Right ventricle myocardium inferior (tissue), 1 donor: ENCODE measurements around the gene LRRC40. TPM values are rescaled to one million over a fixed set of nuclear protein-coding genes. Genes with fewer than 3 reads are reported as not detected.
A peak's percentile ranks its signal among the peaks of the same experiment; 100 is the strongest.

Source experiments
- ATAC-seq: fragments of 200-7000 bp; cut with Tn5 transposase; one replicate; pipeline ENCODE4 v1.9.1; 2020; ENCODE audit warnings: mild to moderate bottlenecking, moderate library complexity
- DNase-seq: peaks from one replicate; pipeline ENCODE4 v3.0.0; 2021; ENCODE audit errors: missing footprints
- intact Hi-C: fragments of 100-400 bp; cut with DNase I; formaldehyde crosslinking; loops from one replicate; pipeline ENCODE4 v1.11.0; 2022
- long read RNA-seq: library from polyadenylated mRNA; unstranded; transcript quantifications from one replicate; pipeline ENCODE4 v2.0.0, GENCODE V29; 2021
- total RNA-seq: library from RNA; stranded (reverse); fragmentation: NEBNext Ultra II Directional; extraction: Animal tissue kit (Norgen Biotek cat#: 25700); gene quantifications from one replicate; pipeline ENCODE4 v1.2.1, GENCODE V29; 2021
- donor health status: DM: no; HTN: yes; CAD: no; lungs with severe emphysema.

LRRC40 gene
- total RNA-seq: 10.5 TPM
- long read RNA-seq, transcript LRRC40-201 (15 exons, 2,884 nt): major isoform, 8 of 9 reads
- long read RNA-seq, partial matches to known transcripts: 1 of 9 reads
- long read RNA-seq, other reads (novel, unspliced or antisense): 0 of 9 reads

DNA sequence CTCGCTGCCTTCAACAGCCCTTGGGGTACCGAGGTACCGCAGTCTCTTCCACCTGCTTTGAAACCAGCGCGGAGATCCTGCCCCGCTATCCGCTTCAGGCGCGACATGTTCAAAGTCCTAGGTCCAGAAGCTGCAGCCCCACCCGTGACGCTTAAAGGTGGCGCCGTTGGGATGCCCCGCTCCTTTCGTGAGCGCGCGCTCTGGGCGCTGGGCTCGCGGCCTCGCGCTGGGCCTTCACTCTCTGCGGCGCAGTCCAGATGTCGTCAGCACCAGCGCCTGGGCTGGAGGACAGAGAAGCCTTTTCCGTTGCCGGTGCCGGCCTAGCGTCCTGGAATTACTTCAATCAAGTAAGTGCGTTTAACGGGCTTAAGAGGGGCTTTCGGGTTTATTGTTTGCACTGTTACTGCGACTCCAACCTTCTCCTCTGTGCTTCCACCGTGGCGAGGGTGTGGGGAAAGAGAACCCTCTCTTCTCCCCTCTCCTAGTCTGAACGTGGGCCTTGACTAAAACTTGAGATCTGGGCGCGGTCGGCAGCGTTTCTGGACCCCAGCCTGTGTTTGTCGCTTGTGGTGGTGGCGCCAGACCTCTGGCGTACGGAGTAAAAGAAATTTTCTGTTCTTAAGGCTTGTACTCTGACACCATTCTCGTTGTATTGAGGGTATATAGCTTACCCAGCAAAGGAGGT lies at the start of gene LRRC40:
Gene LRRC40 (minus strand): TSS at position 146 of the 685 bp plus-strand sequence. CDS start 39 bp downstream, at position 107.
- DNase-seq (peak; percentile 98), ATAC-seq (peak; percentile 100)
- intact Hi-C loops: loop anchor here (2.0 to 10.0 kb wide), 2 partner anchors 15 to 209 kb away; partner anchors contain the start of genes CTH and SRSF11

DNA sequence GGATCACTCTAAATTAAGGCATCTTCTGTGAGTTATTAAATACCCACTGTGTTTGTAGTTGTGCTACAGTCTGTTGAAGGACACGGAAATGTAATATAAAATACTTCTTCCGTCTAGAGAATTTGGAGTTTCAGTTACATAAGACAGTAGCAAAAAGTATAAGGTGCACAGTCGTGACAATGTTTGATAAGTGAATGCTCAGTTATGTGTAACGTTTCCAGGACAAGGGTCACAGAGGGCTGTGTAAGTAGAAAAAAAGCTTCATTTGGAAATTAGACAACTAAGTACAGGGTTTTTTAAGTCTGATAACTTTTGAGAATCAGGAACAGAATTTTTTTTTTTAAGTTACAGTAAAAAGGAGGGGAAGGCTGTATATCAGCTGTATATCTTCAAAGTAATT lies 43.4 kb upstream of the LRRC40 start:
- intact Hi-C loops: no loop called here
- DNase-seq (no peak), ATAC-seq (no peak)

DNA sequence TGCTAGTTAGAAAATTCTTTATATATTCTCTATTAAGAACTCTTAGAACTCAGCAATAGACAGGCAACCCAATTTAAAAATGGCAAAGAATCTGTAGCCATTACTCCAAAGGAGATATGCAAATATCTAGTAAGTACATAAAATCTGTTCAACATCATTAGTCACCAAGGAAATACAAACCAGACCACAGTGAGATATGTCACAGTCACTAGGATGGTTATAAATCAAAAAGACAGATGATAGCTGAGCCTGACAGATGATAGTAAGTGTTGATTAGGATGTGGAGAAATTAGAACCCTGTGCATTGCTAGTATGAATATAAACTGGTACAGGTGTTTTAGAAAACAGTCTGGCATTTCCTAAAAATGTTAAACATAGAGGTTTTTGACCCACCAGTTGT lies 42.4 kb upstream of the LRRC40 start:
- intact Hi-C loops: no loop called here
- ATAC-seq (no peak), DNase-seq (no peak)

DNA sequence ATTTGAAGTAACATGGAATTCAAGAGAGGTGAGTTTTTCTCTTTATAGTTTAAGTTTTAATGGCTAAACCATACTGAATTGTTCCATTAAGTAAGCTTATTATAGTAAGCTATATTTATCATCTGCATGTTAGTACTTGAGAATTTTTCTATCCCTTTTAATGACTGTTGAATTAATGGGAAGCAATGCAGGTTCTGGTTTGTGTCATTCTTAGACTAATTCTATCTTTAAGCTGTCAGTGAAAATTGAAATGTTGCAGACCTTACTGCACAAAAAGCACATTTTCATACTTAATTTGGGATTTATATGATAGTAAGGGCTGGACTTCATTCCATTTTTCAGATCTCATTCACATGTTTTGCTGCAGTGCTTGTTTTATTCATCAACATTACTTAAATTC lies 41.7 kb upstream of the LRRC40 start:
- ATAC-seq: no peak
- intact Hi-C loops: no loop called here
- no peak for DNase-seq

DNA sequence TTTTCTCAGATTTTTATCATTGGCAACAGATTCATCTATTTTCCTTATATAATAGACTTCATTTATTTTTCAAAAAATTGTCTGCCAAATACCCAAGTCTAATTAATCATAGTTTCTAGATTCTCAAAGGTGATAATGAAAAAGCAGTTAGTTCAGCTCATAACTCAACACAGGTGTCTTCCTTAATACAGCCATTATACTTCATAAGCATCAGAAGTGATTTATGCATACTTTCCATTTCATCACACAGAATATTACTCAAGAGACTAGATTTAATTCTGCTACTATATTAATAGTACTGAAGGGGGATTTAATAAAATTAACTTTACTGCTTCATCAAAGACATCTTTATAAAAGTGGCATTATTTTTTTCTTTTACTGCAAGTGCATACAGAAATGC lies 34.6 kb upstream of the LRRC40 start:
- intact Hi-C loops: no loop called here

DNA sequence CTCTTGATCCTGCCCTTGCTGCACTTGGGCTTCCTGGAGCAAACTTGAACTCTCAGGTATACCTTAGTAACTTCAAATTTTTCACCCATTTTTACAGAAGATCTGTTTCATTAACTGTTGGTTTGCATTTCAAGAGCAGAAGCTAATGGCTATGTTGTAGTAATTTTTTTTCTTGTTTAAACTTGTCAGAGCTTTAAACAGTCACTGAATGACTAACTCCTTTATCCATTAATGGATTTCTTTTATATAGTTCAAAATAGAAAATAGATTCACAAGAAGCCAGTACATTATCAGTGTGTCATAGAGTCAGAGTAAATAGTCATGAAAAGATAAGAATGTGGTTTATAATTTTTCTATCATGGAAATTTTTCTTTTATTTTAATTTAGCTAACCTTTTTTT lies 29.4 kb upstream of the LRRC40 start:
- no peak for ATAC-seq
- no peak for DNase-seq
- intact Hi-C loops: no loop called here

More for the DNA sequence above, 34.6 kb upstream of the LRRC40 start:
- DNase-seq (no peak), ATAC-seq (no peak)

DNA sequence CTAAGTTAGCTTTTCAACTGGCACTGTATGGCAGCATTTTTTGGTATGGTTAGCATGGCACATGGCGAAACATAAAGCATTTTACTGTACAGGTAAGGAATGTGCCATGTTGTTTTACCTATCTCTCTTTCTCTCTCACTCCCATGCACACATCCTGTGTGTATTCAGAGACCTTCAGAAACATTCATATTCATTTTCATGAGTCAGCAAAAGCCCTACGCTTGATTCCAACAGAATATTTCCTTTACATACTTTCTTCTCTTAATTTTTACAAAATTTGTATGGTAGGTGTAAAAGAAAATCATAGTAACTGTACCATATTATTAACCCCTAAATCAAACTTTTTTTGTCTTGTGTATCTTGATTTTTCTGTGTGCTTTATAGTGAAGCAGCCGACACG lies 26.1 kb upstream of the LRRC40 start:
- intact Hi-C loops: no loop called here
- ATAC-seq: no peak
- DNase-seq: no peak

DNA sequence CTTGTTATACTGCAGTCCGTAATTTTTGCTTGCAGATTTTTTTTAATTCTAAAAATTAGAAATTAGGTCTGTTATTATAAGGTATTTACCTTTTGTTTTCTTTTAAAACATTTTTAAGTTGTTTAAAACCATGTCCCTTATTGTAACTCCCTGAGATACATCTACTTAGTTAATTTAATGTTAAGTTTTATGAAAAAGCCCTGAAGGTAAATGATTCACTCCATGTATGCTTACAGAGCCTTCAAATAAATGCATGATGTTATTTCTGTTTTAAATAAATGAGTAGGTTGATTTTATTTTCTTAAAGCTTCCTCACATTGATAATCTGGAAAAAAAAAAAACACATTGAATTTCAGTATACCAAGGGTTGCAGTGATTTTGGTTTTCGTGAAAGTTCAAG lies 23.3 kb upstream of the LRRC40 start:
- ATAC-seq (no peak), DNase-seq (no peak)
- intact Hi-C loops: no loop called here

DNA sequence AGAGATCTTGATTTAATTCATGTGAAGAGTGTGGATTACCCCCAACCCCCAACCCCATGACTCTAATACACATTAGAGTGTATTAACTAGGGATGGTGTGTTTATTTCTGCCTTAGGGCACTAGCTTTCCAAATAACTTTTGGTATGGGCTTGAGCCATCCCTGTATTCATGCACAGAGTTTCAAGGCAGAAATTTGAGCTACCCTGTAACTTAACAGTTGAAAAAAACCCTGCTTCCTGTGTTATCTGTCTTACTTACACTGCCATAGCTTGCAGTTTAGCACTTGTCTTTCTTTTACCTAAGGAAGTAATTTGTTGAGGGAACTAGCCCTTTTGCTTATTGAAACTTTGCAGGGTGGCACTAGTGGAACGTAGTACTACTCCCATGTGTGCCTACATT lies 22.1 kb upstream of the LRRC40 start:
- intact Hi-C loops: no loop called here
- no peak for ATAC-seq
- DNase-seq: no peak

DNA sequence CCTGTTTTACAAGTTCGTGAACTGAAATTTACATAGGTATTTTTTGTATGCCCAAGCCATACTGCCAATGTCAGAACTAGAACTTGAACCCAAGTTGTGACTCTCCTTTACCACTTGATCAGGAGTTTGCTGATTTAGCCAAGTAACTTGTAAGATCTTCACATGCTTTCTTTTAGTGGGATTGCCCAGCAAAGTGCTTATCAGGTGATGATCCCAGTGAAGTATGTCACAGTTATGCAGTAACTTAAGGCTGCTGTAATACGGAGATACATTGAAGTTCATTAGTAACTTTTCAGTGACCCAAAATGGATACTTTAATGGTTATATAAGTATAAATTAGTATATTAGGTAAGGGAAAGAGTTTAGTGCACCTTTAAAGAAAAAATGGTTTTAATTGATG lies 19.6 kb upstream of the LRRC40 start:
- intact Hi-C loops: no loop called here
- no peak for ATAC-seq
- DNase-seq: no peak

DNA sequence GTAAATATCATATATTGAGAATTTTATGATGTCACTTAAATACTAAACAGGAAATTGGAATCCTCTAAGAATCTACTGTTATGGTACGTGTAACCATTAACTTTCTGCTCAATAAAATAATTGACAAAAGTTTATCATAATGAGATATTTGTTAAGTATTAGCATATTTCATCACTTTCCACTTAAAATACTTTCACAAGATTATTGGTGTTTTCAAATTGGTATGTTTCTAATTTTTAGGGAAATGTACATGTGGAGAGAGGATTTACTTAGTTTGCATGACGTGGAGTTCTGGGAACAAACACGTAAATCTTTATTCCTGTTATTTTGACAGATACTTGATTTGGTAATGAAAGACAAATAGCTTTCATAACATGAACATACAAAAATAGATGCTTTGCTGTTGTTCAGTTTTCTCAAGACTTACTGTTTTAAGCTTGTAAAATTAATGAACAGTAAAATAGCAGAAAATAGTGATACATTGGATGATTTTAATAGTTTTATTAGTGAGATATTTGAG lies 17.4 kb upstream of the LRRC40 start:
- no peak for DNase-seq
- no peak for ATAC-seq
- intact Hi-C loops: no loop called here

DNA sequence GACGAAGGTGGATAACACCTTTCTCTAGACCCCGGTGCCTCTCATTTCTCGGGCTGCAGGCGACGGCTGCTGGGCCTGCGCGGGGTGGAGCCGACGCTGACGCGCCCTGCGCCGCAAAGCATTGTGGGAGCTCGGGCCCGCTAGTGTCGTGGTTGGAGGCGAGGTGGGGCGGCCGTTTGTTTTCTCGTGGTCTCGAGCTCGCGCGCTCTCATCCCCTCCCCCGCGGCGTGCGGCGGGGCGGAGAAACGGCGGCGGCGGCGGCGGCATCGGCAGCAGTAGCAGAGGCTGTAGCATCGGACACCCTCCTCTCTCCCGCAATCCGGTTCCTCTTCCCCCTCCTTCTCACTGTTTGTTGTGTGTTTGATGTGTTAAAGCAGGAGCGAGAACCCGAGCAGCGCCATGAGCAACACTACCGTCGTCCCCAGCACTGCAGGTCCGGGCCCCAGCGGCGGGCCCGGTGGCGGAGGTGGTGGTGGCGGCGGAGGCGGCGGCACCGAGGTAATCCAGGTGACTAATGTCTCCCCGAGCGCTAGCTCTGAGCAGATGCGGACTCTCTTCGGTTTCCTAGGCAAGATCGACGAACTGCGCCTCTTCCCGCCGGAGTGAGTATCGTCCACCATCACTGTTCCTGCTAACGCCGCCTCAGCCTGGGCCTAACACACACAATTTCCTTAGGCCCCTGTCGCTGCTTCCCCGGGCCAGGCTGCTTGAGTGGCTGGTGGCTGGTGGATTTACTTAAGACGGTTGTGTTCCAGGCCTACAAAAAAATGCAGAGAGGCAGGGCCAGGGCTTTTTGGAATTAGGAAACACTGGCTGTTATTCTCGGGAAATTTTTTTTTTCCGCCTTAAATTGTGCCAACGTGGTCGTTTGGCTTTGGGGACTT lies 16.1 kb upstream of the LRRC40 start, which contains the start of gene SRSF11:
Gene SRSF11 (plus strand): TSS at position 143 of the 884 bp plus-strand sequence. CDS start 257 bp downstream, at position 400.
- peak; percentile 98 for DNase-seq
- intact Hi-C loops: loop anchor here (2.0 kb wide), 2 partner anchors 17 to 133 kb away; partner anchors contain the start of genes ANKRD13C and LRRC40
- peak; percentile 100 for ATAC-seq

DNA sequence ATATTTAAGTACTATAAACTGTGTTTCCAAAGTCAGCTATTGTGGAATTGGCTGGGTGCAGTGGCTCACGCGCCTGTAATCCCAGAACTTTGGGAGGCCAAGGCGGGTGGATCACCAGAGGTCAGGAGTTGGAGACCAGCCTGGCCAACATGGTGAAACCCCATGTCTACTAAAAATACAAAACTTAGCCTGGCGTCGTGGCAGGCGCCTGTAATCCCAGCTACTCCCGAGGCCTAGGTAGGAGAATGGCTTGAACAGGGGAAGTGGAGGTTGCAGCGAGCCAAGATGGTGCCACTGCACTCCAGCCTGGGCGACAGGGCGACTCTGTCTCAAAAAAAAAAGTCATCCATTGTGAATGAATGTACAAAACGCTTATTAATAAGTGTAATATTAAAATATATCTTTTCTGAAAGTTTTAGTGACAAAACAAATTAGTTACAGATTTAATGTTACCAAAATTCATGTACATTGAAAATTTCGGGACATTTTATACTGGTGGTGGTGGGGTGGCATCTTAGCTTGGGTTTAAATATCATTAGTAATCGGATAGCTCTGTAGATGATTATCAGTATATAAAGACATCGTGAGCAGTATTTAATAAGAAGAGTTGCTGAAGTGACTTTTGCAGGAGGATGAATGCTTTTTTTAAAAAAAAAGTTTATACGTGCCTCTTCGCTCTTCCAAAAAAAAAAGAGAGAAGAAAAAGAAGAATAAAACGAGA lies 15.3 kb upstream of the LRRC40 start:
- intact Hi-C loops: loop anchor here (2.0 kb wide), 2 partner anchors 16 to 134 kb away; partner anchors contain the start of genes ANKRD13C and LRRC40
- no peak for ATAC-seq
- no peak for DNase-seq

DNA sequence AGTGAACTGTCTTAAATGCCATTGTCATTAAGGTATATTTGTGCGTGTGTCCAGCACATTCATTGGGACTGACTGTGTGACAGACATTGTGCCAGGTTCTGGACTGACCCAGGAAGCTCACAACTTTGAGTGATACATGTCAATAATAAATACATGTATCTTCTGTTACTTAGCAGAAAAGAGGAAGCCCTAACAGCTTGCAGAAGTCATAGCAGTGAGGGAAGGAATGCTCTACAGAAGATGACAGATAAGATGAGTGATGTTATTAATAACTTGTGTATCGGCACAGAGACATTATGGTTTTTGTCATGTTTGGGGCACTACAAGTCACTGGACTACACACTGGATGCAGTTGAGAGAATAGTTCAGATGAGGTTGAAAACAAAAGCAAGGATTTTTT lies 14.6 kb upstream of the LRRC40 start:
- DNase-seq (no peak), ATAC-seq (no peak)
- intact Hi-C loops: loop anchor here (2.0 kb wide), 2 partner anchors 15 to 135 kb away; partner anchors contain the start of genes ANKRD13C and LRRC40

DNA sequence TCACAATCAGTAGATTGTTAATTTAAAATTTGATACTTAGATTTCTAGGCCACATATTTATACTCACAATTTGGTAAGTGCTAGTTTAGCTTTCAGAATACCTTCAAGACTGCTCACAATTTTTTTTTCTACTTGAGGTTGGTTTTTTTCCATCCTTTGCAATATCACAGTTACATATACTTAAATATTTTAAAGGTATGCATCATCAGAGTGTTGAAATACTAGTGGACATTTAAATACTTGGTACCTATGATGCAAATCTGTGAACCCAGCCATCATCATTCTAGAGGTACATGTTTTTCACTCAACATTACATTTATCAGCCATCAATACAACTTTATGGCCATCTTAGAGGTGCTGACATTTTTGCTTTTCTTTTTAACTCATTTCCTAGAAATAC lies 6.2 kb upstream of the LRRC40 start:
- no peak for ATAC-seq
- no peak for DNase-seq
- intact Hi-C loops: no loop called here

DNA sequence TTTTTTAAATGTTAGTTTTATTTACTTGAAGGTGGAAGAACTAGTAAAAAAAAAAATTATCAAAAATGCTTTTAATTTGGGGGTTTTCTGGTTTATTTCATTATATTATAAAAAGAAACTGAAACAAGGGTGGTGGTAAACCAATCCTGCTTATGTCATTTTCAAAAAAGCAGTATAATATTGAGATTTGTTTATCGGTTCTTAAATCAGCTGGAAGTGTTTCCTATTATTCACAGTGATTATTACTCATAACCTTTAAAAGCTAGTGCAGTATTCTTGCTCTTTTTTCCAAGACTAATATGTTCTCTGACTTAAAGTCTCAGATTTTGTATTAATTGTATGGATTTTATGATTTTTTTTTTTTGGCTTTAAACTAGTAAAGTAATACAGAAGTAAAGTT lies 5.4 kb upstream of the LRRC40 start:
- ATAC-seq (no peak), DNase-seq (no peak)
- intact Hi-C loops: no loop called here

DNA sequence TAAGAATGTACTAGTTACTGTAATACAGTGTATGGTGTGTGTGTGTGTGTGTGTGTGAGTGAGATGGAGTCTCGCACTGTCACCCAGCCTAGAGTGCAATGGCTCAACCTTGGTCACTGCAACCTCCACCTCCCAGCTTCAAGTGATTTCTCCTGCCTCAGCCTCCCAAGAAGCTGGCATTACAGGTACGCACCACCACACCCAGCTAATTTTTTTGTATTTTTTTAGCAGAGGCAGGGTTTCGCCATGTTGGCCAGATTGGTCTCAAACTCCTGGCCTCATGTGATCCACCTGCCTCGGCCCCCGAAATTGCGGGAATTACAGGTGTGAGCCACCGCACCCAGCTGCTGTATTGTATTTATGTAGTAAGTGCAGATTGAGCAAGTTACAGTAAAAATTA lies 2.9 kb upstream of the LRRC40 start:
- no peak for ATAC-seq
- intact Hi-C loops: loop anchor here (10.0 kb wide), 1 partner anchor 207 kb away; the partner anchor contains the start of gene CTH
- DNase-seq: no peak

DNA sequence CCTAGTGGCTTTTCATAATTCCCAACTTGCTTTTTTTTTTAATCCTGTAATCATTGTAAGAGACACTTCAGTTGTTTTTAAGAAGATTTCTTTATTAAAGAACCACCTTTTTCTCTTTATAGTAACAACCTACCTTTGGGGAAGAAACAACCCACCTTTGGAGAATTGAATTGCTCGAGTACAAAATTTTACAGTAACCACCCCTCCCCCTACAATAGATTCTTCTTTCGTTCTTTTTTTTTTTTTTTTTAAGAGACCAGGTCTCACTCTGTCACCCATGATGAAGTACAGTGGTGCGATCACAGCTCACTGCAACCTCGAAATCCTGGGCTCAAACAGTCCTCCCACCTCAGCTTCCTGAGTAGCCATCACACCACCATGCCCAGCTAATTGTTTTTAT lies 2.1 kb upstream of the LRRC40 start:
- ATAC-seq: no peak
- intact Hi-C loops: loop anchor here (10.0 kb wide), 1 partner anchor 207 kb away; the partner anchor contains the start of gene CTH
- DNase-seq: no peak
